ENCODE measurements around the gene ZMIZ1. TPM values are rescaled to one million over a fixed set of nuclear protein-coding genes. Genes with fewer than 3 reads are reported as not detected.
A peak's percentile ranks its signal among the peaks of the same experiment; 100 is the strongest.

ZMIZ1 gene
- total RNA-seq, 1 experiment from 2014 or later: 42.3 TPM

- H3K27me3 Mint-ChIP-seq (ENCODE audit: insufficient read depth, unreplicated experiment): no peaks in the 10 kb centered on the region
- POLR2A ChIA-PET: no interaction called here
Observed at GRCh38 chr10:79237454-79238157, 168.8 kb downstream of the ZMIZ1 start.

GRCh38 chr10:79238158-79238520, 169.4 kb downstream of the ZMIZ1 start:
- no peaks in the 10 kb centered on the region for H3K27me3 ChIP-seq (replicated peaks; ENCODE audit: control insufficient read depth, insufficient read depth, low read length)
- no peak overlapping the region for H3K27ac Mint-ChIP-seq (ENCODE audit: unreplicated experiment)
- no peaks in the 10 kb centered on the region for H3K9me3 Mint-ChIP-seq (ENCODE audit: unreplicated experiment)
- no peaks in the 10 kb centered on the region for H3K27me3 Mint-ChIP-seq (ENCODE audit: insufficient read depth, unreplicated experiment)
- H3K4me3 ChIP-seq (ENCODE audit: low read depth, low read length): no peak overlapping the region
- TF ChIP-seq CTCF (IDR thresholded peaks at IDR 0.05; ENCODE audit: insufficient read depth in 1 of 2, low read depth in 1 of 2, low read length in 1 of 2, severe bottlenecking in 1 of 2, unreplicated experiment in 1 of 2): no peak
- H3K36me3 Mint-ChIP-seq (ENCODE audit: insufficient read depth, unreplicated experiment): peaks cover 31% of the 10 kb centered on the region
- no peaks in the 10 kb centered on the region for H3K9me3 ChIP-seq
- no peaks in the 10 kb centered on the region; the same call in 1 of the 2 replicates for H3K36me3 ChIP-seq (ENCODE audit: control insufficient read depth, insufficient read depth, low read length)
- DNase-seq: no peak
- no TSS peak for BruUV-seq (replicated peaks)
- CTCF ChIA-PET: interaction anchor here (0.6 kb wide), 1 partner anchor 96 kb away, joined by 3 read pairs; no protein-coding TSS in a partner anchor
- POLR2A ChIA-PET: no interaction called here
- intact Hi-C loops (cut with micrococcal nuclease; ENCODE audit: unreplicated experiment): no loop called here
- H3K4me3 Mint-ChIP-seq (ENCODE audit: unreplicated experiment): no peak overlapping the region
- peaks cover 6% of the 10 kb centered on the region; the same call in 1 of the 2 replicates for H3K4me1 ChIP-seq
- peaks cover 14% of the 10 kb centered on the region for H3K4me1 Mint-ChIP-seq (ENCODE audit: low read depth, unreplicated experiment)

More at GRCh38 chr10:79237454-79238157, 168.8 kb downstream of the ZMIZ1 start:
- H3K36me3 Mint-ChIP-seq (ENCODE audit: insufficient read depth, unreplicated experiment): peaks cover 31% of the 10 kb centered on the region
- intact Hi-C loops (cut with micrococcal nuclease; ENCODE audit: unreplicated experiment): no loop called here
- peak in 1 of 2 experiments; percentile 59 for DNase-seq
- no peaks in the 10 kb centered on the region; the same call in 1 of the 2 replicates for H3K36me3 ChIP-seq (ENCODE audit: control insufficient read depth, insufficient read depth, low read length)
- no peak for TF ChIP-seq CTCF (IDR thresholded peaks at IDR 0.05; ENCODE audit: insufficient read depth in 1 of 2, low read depth in 1 of 2, low read length in 1 of 2, severe bottlenecking in 1 of 2, unreplicated experiment in 1 of 2)
- H3K4me1 Mint-ChIP-seq (ENCODE audit: low read depth, unreplicated experiment): peaks cover 14% of the 10 kb centered on the region
- no peak overlapping the region for H3K4me3 Mint-ChIP-seq (ENCODE audit: unreplicated experiment)
- no TSS peak for BruUV-seq (replicated peaks)
- no peaks in the 10 kb centered on the region for H3K9me3 ChIP-seq
- H3K4me3 ChIP-seq (ENCODE audit: low read depth, low read length): no peak overlapping the region
- H3K27ac Mint-ChIP-seq (ENCODE audit: unreplicated experiment): no peak overlapping the region
- peaks cover 6% of the 10 kb centered on the region; the same call in 1 of the 2 replicates for H3K4me1 ChIP-seq
- H3K9me3 Mint-ChIP-seq (ENCODE audit: unreplicated experiment): no peaks in the 10 kb centered on the region
- CTCF ChIA-PET: no interaction called here
- no peaks in the 10 kb centered on the region for H3K27me3 ChIP-seq (replicated peaks; ENCODE audit: control insufficient read depth, insufficient read depth, low read length)

GRCh38 chr10:79238606-79239005, 169.8 kb downstream of the ZMIZ1 start:
- H3K4me1 ChIP-seq: peaks cover 6% of the 10 kb centered on the region; the same call in 1 of the 2 replicates
- DNase-seq: no peak
- H3K36me3 Mint-ChIP-seq (ENCODE audit: insufficient read depth, unreplicated experiment): peaks cover 31% of the 10 kb centered on the region
- no peak overlapping the region for H3K4me3 Mint-ChIP-seq (ENCODE audit: unreplicated experiment)
- H3K36me3 ChIP-seq (ENCODE audit: control insufficient read depth, insufficient read depth, low read length): no peaks in the 10 kb centered on the region; the same call in 1 of the 2 replicates
- no peaks in the 10 kb centered on the region for H3K9me3 ChIP-seq
- H3K4me1 Mint-ChIP-seq (ENCODE audit: low read depth, unreplicated experiment): peaks cover 14% of the 10 kb centered on the region
- no peaks in the 10 kb centered on the region for H3K27me3 Mint-ChIP-seq (ENCODE audit: insufficient read depth, unreplicated experiment)
- H3K27ac Mint-ChIP-seq (ENCODE audit: unreplicated experiment): no peak overlapping the region
- no peak overlapping the region for H3K4me3 ChIP-seq (ENCODE audit: low read depth, low read length)
- H3K9me3 Mint-ChIP-seq (ENCODE audit: unreplicated experiment): no peaks in the 10 kb centered on the region
- no peaks in the 10 kb centered on the region for H3K27me3 ChIP-seq (replicated peaks; ENCODE audit: control insufficient read depth, insufficient read depth, low read length)
- intact Hi-C loops (cut with micrococcal nuclease; ENCODE audit: unreplicated experiment): no loop called here
- CTCF ChIA-PET: interaction anchor here (0.6 kb wide), 1 partner anchor 96 kb away, joined by 3 read pairs; no protein-coding TSS in a partner anchor
- TF ChIP-seq CTCF (IDR thresholded peaks at IDR 0.05; ENCODE audit: insufficient read depth in 1 of 2, low read depth in 1 of 2, low read length in 1 of 2, severe bottlenecking in 1 of 2, unreplicated experiment in 1 of 2): no peak
- POLR2A ChIA-PET: no interaction called here
- BruUV-seq (replicated peaks): no TSS peak

All from Caco-2 (cell line).